NCI-H446 treated with DMSO at 0.1 percent for 48 hours (cell line): ENCODE results near the gene HACD3.
"Not testable (repeated sequence)": the region's sequence is repeated elsewhere in the genome, so short reads cannot be mapped to it uniquely, and the experiment has no call there.

Experiments used
- DNase-seq: peaks from one replicate; lab custom pipeline; 2025; lab: John Stamatoyannopoulos, UW

HACD3 gene

DNA sequence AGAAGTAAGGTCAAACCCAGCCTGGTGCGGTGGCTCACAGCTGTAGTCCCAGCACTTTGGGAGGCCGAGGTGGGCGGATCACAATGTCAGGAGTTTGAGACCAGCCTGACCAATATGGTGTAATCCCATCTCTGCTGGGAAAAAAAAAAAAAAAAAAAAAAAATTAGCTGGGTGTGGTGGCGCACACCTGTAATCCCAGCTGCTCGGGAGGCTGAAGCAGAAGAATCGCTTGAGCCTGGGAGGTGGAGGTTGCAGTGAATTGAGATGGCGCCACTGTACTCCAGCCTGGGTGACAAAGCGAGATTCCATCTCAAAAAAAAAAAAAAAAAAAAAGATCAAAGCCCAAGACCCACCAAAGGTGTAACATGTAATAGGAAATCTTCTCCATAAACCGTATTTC lies 19.0 kb downstream of the HACD3 start:
- DNase-seq, result not testable (repeated sequence)

DNA sequence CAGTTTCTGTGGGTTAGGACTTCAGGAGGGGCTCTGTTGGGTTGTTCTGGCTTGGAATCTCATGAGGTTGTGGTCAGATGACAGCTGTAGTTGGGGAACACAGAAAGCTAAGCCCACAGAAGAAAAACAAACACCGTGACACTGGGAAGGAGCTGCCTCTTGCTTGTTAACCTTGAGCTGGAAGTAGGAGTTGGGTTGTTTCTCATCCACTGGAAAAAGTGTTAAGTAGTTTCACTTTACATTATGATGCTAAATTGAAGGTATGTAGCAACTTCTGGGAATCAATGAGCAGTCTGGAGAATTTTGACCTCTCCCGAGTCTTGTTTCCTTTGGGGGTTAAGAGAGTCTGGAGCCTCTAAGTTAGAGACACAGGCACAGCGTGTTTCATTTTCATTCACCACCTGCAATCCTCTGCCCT lies 20.4 kb downstream of the HACD3 start:
- DNase-seq, result no peak

DNA sequence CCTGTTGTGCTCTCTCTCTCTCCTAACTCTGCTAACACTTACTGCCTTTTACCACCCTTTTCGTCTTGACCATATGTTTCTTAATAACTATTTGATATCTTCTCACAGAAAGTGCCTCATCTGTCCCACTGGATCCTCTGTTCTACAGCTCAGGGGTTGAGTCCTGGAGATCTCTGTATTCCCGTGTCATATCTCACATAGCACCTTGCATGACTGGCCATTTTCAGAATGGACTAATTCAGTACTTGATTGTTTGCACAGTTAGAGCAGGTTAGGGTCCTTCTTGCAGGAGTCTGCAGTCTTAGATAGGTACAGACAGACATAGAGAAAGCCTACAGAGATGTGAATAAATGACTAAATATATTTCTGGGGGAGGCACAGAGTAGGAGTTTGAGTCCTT lies 20.9 kb downstream of the HACD3 start:
- no peak for DNase-seq

DNA sequence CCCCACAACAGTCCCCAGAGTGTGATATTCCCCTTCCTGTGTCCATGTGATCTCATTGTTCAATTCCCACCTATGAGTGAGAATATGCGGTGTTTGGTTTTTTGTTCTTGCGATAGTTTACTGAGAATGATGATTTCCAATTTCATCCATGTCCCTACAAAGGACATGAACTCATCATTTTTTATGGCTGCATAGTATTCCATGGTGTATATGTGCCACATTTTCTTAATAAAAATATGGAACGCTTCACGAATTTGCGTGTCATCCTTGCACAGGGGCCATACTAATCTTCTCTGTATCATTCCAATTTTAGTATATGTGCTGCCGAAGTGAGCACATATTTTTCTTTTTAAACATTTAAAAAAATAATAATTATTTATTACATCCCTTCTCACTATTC lies 22.6 kb downstream of the HACD3 start:
- not testable (repeated sequence) for DNase-seq

- no peak for DNase-seq
Observed at GRCh38 chr15:65553691-65554090, 23.4 kb downstream of the HACD3 start.

DNA sequence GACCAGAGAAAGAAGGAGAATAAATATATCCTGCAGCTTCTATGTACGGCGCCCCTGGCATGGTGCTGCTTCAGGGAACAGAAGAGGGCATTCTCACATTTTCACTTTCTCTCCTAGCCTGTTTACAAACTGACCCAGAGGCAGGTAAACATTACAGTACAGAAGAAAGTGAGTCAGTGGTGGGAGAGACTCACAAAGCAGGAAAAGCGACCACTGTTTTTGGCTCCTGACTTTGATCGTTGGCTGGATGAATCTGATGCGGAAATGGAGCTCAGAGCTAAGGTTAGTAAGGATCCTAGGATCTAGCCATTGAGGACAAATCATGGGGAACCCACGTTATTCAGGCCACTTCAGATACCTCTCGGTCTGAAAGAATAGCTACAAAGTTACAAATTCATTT lies 26.4 kb downstream of the HACD3 start:
- no peak for DNase-seq

DNA sequence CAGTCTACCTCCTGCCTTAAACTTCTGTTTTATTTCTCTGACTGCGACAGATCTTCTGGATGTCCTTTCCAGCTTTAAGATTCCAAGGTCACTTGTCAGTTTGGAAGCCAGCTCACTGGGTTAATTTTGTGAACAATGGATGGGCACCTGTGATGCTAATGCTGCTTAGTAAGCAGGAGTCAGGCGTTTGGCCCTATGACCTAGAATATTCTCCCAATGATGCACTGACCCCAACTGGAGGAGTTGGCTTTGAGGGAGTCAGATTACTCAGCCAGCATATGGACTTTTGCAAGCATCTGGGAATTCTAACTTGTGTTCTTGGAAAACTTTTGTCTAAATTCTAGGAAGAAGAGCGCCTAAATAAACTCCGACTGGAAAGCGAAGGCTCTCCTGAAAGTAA lies 28.1 kb downstream of the HACD3 start:
- DNase-seq, result no peak

DNA sequence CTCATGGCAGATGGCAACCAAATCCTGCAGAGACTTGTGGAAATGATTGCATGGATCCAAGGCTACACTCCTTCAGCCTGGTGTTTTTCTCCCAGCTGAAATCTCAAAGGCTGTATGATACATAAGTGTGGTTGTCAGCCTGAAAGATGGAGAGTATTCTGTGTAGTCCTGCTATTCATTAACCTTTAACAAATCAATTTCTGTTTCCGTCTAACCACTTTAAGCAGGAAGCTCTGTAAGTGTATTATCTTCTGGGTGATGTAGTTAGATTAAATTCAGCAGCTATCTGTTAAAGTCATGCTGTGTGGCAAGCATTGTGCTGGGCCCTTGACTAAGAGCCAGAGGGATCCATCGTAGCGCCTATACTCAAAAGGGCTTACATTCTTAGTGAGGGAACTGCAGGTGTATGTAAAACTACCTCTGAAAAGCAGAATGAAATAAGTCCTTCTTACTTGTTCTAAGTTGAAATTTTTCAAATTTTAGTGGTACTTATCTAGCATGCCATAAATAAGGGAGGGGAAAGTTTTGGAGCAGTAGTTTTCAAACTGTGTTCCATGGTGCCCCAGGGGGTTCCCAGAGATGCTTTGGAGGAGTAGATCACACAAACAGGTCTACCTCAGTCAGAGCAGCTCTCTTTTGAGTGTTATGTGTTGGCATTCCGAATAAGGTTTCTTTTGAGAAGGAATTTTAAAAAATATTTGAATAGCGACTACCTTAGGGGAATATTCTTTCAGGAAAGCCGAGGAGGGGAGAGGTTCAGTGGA lies 28.9 kb downstream of the HACD3 start:
- no peak for DNase-seq

- no peak for DNase-seq
Observed at GRCh38 chr15:65559941-65560340, 29.7 kb downstream of the HACD3 start.

DNA sequence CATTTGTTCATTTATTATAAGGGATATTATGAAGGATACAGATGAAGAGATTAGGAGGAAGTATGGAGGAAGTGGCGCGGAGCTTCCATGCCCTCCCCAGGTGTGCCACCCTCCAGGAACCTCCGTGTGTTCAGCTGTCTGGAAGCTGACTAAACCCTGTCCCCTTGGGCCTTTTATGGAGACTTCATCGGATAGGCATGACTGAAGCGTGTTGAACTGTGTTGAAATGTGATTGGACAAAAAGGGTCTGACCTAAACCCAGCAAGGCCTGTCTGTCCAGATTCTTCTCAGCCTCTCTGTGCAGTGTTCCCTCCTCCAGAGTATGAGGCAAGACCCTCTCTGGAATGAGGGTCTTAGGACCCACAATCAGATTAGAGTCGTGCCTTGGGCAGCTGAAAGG lies 31.7 kb downstream of the HACD3 start:
- no peak for DNase-seq

GRCh38 chr15:65569728-65570127 lies 39.5 kb downstream of the HACD3 start:
- DNase-seq, result no peak

DNA sequence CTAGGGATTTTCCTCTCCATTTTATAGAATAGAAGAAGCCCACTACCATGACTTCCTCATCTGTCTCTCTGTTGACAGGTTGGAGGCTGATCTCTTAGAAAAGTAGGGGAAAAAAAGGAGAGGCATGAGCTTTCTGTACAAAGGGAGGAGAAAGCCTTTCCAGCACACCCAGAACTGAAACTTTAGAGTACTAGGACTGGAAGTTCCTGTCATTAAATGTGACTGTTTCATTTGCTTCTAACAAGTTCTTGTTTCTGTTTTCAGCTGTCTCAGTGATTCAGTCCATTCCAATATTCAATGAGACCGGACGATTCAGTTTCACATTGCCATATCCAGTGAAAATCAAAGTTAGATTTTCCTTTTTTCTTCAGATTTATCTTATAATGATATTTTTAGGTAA lies 41.7 kb downstream of the HACD3 start:
- DNase-seq, result no peak

DNA sequence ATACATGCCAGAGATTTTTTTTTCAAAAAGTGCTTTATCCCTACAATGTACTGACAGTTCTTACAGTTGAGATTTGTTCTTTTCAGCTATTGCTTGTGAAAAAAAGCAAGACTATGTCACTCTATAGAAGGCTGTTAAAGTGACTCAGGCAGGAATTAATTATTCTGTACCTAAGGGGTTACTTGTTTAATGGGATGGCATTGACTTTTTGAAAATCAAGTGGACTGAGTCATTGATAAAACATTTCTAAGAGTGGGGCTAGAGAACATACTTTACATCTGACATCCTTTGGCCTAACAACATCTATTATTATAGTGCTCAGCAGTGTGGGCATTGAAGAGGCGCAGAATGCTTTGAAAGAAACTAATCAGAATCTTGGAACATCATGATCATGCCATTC lies 46.4 kb downstream of the HACD3 start:
- no peak for DNase-seq

GRCh38 chr15:65577129-65577996 lies 47.1 kb downstream of the HACD3 start:
- DNase-seq, result no peak

GRCh38 chr15:65578904-65579728 lies 48.9 kb downstream of the HACD3 start:
- DNase-seq, result no peak

DNA sequence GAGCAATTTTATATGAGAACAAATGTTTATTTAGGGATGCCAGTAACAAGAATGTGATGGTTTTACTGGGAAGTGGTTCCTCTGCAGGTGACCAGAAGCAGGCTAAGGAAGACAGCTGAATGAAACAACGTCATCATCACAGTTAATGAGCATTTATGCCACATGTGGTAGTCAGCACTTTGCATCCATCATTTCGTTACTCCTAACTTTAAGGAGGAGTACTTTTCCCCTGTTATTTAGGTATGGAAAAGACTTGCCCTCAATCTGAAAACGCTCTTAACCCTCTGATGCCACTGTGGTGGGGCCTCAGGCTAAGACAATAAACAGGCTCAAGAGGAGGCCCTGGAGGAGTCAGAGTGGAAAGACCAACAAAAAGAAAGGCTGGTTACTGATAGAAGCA lies 49.5 kb downstream of the HACD3 start:
- no peak for DNase-seq

- DNase-seq, result no peak
Observed at GRCh38 chr15:65580287-65580686, 50.0 kb downstream of the HACD3 start.

DNA sequence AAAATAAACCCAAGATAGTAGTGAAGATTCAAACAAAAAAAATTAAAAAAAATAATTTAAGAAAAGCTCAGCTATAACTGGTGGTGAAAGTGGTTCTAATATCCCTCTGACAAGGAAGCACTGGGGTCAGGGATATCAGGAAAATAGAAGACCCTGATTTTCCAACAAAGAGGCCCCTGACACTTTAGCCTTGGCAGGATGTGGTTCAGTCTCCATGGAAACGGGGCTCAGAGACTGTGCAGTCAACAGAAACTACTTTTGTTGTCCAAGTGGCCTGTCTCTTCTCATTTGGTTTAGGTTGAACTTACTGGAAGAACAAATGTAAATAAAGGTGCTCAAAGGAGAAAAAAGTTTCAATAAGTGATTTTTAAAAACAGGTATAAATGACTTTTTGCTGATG lies 53.4 kb downstream of the HACD3 start:
- no peak for DNase-seq

GRCh38 chr15:65584241-65584640 lies 54.0 kb downstream of the HACD3 start:
- no peak for DNase-seq

- DNase-seq, result no peak
Observed at GRCh38 chr15:65587094-65587493, 56.8 kb downstream of the HACD3 start.

DNA sequence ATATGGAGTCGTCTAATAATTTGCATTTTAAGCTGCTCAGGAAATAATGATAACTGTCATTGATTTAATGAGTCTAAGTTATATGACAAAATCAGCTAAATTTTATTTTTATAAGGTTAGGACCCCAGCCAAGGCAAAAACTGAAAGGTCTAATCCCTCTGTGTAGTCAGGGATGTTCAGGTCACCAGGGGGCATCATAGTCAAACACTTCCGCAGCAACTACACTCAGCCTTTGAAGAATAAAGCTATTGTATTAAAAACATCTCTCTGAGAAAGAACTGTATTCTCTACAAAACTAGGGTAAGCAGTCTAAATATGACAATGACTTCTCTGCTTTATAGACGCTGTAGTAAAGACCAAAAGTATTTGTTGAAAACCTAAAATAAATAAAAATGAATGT lies 65.7 kb downstream of the HACD3 start:
- DNase-seq, result no peak

- no peak for DNase-seq
Observed at GRCh38 chr15:65598468-65598867, 68.2 kb downstream of the HACD3 start.

DNA sequence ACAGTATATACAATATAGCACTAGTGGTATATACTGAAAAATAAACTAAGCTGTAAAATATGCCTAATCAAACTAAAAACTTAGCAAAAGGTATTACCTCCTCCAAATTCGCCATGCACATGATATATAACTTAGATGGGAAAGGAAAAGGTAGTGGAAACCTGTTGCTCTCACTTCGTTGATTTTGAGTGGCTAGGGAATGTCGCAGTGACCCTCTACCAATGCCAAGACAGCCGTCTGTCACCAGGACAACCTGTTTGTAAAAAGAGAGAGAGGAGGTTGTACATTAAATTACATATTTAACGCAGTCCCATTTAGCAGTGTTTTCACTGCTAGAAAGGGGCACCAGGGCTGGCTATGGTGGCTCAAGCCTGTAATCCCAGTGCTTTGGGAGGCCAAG lies 69.4 kb downstream of the HACD3 start:
- no peak for DNase-seq
